Thyroid gland (tissue), 4 donors: ENCODE measurements around the gene C6orf15.

ENCODE experiments used
- CTCF ChIP-seq, 6 experiments: fragments of 200-600 bp in 3 of 6; fragments of 450-650 bp in 3 of 6; sonication (generic) in 3 of 6; IDR thresholded peaks; one replicate each; pipeline ENCODE4 v1.5.1; 2016 to 2019; ENCODE audit warnings: antibody characterized with exemption in 6 of 6, mild to moderate bottlenecking in 2 of 6, inconsistent platforms in 1 of 6, moderate library complexity in 1 of 6
- POLR2A ChIP-seq, 2 donors: fragments of 450-650 bp; IDR thresholded peaks; one replicate each; pipeline ENCODE4 v1.6.1; 2017; ENCODE audit warnings: antibody characterized with exemption in 2 of 2, mild to moderate bottlenecking in 2 of 2, moderate library complexity in 1 of 2

- TF ChIP-seq CTCF (IDR thresholded peaks at IDR 0.05) (no peak), POLR2A (IDR thresholded peaks at IDR 0.05) (no peak)
Measured at GRCh38 chr6:31092238-31092637, 20.1 kb downstream of the C6orf15 start.
